Panc1 (cell line): ENCODE measurements around the gene FRMPD1. TPM values are rescaled to one million over a fixed set of nuclear protein-coding genes. Genes with fewer than 3 reads are reported as not detected.

Experiments
- ATAC-seq: fragments of 200-7000 bp; cut with Tn5 transposase; 2 replicates; pipeline ENCODE4 v1.9.1; 2020; ENCODE audit warnings: mild to moderate bottlenecking, moderate library complexity
- BruUV-seq: library from RNA; stranded (reverse); fragments of 400-500 nt; replicated peaks from 2 replicates; lab custom pipeline; 2021; lab: Mats Ljungman, UMichigan
- CTCF ChIA-PET: fragments of 300-600 bp; sonication (Branson Sonifier 250); formaldehyde crosslinking; loops from one replicate; lab custom pipeline; 2022; ENCODE audit warnings: antibody characterized with exemption; lab: Charles Lee
- POLR2A ChIA-PET: fragments of 300-600 bp; sonication (Branson Sonifier 250); formaldehyde crosslinking; loops from one replicate; lab custom pipeline; 2022; ENCODE audit warnings: antibody characterized with exemption; lab: Charles Lee
- DNase-seq: peaks from one replicate; pipeline ENCODE4 v3.0.0-alpha.2; 2010; ENCODE audit warnings: low read depth, low spot score
- H3K27ac ChIP-seq: 2 replicates; pipeline ENCODE4 v1.5.1; 2011; ENCODE audit warnings: mild to moderate bottlenecking, low read length, inconsistent platforms
- H3K27me3 ChIP-seq: fragments of 200-500 bp; sonication (Bioruptor generic); 2 replicates; pipeline ENCODE4 v1.6.0; 2014; ENCODE audit warnings: low read length, inconsistent platforms; ENCODE audit not compliant: control insufficient read depth, insufficient read depth
- H3K36me3 ChIP-seq: fragments of 200-500 bp; sonication (Bioruptor generic); 2 replicates; pipeline ENCODE4 v1.5.1; 2014; ENCODE audit warnings: inconsistent platforms, mild to moderate bottlenecking, low read length, moderate library complexity; ENCODE audit not compliant: control insufficient read depth, insufficient read depth
- H3K4me1 ChIP-seq: 2 replicates; pipeline ENCODE4 v1.5.1; 2011; ENCODE audit warnings: inconsistent platforms, mild to moderate bottlenecking, low read length, moderate library complexity; ENCODE audit not compliant: control insufficient read depth, insufficient read depth
- H3K4me3 ChIP-seq, 2 experiments: 2 replicates each; pipeline ENCODE4 v1.5.1; 2011 to 2012; ENCODE audit warnings: low read depth in 2 of 2, low read length in 2 of 2, mild to moderate bottlenecking in 2 of 2, inconsistent platforms in 1 of 2, moderate library complexity in 1 of 2
- H3K9me3 ChIP-seq: fragments of 200-500 bp; sonication (Bioruptor generic); 2 replicates; pipeline ENCODE4 v1.5.1; 2014; ENCODE audit warnings: low read depth, mild to moderate bottlenecking, inconsistent platforms, low read length, moderate library complexity; ENCODE audit not compliant: control insufficient read depth, insufficient read depth
- POLR2AphosphoS5 ChIP-seq: IDR thresholded peaks from 2 replicates; pipeline ENCODE4 v1.6.1; 2012; ENCODE audit warnings: mild to moderate bottlenecking, low read depth, low read length, moderate library complexity
- SIN3A ChIP-seq: IDR thresholded peaks from 2 replicates; pipeline ENCODE4 v1.6.1; 2012; ENCODE audit warnings: low read depth, mild to moderate bottlenecking, low read length, moderate library complexity, borderline replicate concordance; ENCODE audit not compliant: insufficient read depth
- TCF7L2 ChIP-seq: IDR thresholded peaks from 2 replicates; pipeline ENCODE4 v1.6.1; 2011; ENCODE audit warnings: mild to moderate bottlenecking, low read depth, low read length, inconsistent platforms
- in situ Hi-C: cut with HindIII; loops from 2 replicates; pipeline ENCODE4 v1.10.0; 2016; ENCODE audit warnings: low sequenced_read_pairs, low pct_unique_long_range_greater_than_20kb
- intact Hi-C: fragments of 100-400 bp; cut with micrococcal nuclease; formaldehyde crosslinking; loops from one replicate; pipeline ENCODE4 v1.10.0; 2022; ENCODE audit not compliant: unreplicated experiment
- total RNA-seq: library from RNA; stranded (reverse); gene quantifications from one replicate; pipeline ENCODE4 v1.2.1, GENCODE V29; 2021; ENCODE audit not compliant: unreplicated experiment
- TF ChIP-seq, protein P1 (sequence below), 2 experiments: IDR thresholded peaks; 2 replicates each; pipeline ENCODE4 v1.6.1; 2011 to 2012; ENCODE audit warnings: low read depth in 2 of 2, control low read depth in 1 of 2, low read length in 1 of 2, mild to moderate bottlenecking in 1 of 2, moderate library complexity in 1 of 2; ENCODE audit not compliant: insufficient read depth in 1 of 2
- TF ChIP-seq, protein P2 (sequence below): fragments of 450-650 bp; IDR thresholded peaks from 2 replicates; pipeline ENCODE4 v1.5.1; 2017; ENCODE audit warnings: mild to moderate bottlenecking

Gene FRMPD1
- total RNA-seq, 1 experiment from 2014 or later = 0.21 TPM

DNA sequence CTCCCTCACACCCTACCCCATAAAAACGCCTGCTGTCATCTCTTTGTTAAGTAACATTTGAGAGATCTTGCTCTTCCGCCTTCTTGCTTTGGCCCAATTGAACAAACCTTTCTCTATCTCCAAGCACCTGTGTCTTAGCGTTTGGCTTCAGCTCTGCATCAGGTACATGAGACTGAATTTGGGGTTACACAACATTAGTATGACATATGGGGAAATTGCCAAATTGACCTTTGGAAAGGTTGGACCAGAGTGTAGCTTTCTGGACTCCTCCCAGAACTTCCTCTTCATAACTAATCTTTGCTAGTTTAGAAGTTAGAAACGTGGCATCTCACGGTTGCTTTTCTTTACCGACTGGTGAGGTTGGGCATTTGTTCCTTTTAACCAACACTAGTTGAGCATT is 137.6 kb downstream of the FRMPD1 start:
- BruUV-seq = no TSS peak
- Histone ChIP-seq H3K9me3 (no peaks in the 10 kb centered on the region), H3K27me3 (no peaks in the 10 kb centered on the region), H3K27ac (no peak overlapping the region), H3K4me1 (peaks cover 6% of the 10 kb centered on the region), H3K36me3 (peaks cover 5% of the 10 kb centered on the region), H3K4me3 (no peak overlapping the region)
- CTCF ChIA-PET = no interaction called here
- intact Hi-C loops = no loop called here
- ATAC-seq (no peak), DNase-seq (no peak)
- POLR2A ChIA-PET = no interaction called here
- in situ Hi-C loops = no loop called here
- no peak for TF ChIP-seq POLR2AphosphoS5
- TF ChIP-seq, protein P1, sequence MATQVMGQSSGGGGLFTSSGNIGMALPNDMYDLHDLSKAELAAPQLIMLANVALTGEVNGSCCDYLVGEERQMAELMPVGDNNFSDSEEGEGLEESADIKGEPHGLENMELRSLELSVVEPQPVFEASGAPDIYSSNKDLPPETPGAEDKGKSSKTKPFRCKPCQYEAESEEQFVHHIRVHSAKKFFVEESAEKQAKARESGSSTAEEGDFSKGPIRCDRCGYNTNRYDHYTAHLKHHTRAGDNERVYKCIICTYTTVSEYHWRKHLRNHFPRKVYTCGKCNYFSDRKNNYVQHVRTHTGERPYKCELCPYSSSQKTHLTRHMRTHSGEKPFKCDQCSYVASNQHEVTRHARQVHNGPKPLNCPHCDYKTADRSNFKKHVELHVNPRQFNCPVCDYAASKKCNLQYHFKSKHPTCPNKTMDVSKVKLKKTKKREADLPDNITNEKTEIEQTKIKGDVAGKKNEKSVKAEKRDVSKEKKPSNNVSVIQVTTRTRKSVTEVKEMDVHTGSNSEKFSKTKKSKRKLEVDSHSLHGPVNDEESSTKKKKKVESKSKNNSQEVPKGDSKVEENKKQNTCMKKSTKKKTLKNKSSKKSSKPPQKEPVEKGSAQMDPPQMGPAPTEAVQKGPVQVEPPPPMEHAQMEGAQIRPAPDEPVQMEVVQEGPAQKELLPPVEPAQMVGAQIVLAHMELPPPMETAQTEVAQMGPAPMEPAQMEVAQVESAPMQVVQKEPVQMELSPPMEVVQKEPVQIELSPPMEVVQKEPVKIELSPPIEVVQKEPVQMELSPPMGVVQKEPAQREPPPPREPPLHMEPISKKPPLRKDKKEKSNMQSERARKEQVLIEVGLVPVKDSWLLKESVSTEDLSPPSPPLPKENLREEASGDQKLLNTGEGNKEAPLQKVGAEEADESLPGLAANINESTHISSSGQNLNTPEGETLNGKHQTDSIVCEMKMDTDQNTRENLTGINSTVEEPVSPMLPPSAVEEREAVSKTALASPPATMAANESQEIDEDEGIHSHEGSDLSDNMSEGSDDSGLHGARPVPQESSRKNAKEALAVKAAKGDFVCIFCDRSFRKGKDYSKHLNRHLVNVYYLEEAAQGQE (IDR thresholded peaks at IDR 0.05; ENCODE audit: insufficient read depth in 1 of 2, low read depth in 2 of 2, low read length in 1 of 2) = no peak
- no peak for TF ChIP-seq TCF7L2

DNA sequence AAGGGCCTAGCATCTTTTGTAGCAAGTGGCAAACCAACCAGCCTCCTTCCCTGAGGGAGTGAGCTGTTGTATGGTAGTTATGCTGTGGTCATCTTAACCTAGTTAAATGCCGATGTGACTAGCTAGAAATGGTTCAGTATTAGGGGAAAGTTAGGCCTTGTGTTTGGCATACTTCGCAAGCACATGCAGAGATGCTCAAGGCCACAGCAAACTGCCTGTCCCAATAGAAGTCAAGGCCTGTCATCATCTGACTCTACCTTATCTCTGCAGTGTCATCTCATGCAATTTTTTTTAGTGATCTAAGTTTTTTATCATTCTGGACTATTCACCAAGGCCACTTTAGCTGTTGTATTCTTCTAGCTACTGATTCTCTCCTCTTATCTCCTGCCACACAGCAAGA is 139.3 kb downstream of the FRMPD1 start:
- H3K9me3 ChIP-seq = no peaks in the 10 kb centered on the region
- no peaks in the 10 kb centered on the region for H3K4me1 ChIP-seq
- ChIA-PET POLR2A (no interaction called here), CTCF (no interaction called here)
- H3K27ac ChIP-seq = no peak overlapping the region
- intact Hi-C loops = no loop called here
- no peak overlapping the region for H3K4me3 ChIP-seq
- ATAC-seq = no peak
- in situ Hi-C loops = no loop called here
- no peaks in the 10 kb centered on the region for H3K27me3 ChIP-seq
- no TSS peak for BruUV-seq
- DNase-seq = no peak
- TF ChIP-seq POLR2AphosphoS5 (no peak), TCF7L2 (no peak), SIN3A (no peak)
- TF ChIP-seq, protein P2, sequence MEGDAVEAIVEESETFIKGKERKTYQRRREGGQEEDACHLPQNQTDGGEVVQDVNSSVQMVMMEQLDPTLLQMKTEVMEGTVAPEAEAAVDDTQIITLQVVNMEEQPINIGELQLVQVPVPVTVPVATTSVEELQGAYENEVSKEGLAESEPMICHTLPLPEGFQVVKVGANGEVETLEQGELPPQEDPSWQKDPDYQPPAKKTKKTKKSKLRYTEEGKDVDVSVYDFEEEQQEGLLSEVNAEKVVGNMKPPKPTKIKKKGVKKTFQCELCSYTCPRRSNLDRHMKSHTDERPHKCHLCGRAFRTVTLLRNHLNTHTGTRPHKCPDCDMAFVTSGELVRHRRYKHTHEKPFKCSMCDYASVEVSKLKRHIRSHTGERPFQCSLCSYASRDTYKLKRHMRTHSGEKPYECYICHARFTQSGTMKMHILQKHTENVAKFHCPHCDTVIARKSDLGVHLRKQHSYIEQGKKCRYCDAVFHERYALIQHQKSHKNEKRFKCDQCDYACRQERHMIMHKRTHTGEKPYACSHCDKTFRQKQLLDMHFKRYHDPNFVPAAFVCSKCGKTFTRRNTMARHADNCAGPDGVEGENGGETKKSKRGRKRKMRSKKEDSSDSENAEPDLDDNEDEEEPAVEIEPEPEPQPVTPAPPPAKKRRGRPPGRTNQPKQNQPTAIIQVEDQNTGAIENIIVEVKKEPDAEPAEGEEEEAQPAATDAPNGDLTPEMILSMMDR = no peak
- TF ChIP-seq, protein P1 (IDR thresholded peaks at IDR 0.05; ENCODE audit: insufficient read depth in 1 of 2, low read depth in 2 of 2, low read length in 1 of 2) = no peak
- H3K36me3 ChIP-seq = no peaks in the 10 kb centered on the region; the same call in 1 of the 2 replicates
